Common myeloid progenitor, CD34-positive (primary cell): ENCODE data around the gene GFER.
"Not testable (repeated sequence)": the region's sequence is repeated elsewhere in the genome, so short reads cannot be mapped to it uniquely, and the experiment has no call there.

Source experiments
- CTCF ChIA-PET: fragments of 350-600 bp; sonication (Branson Sonifier 250); formaldehyde crosslinking; loops from one replicate; lab custom pipeline; 2021; ENCODE audit warnings: antibody characterized with exemption; lab: Charles Lee
- POLR2A ChIA-PET: fragments of 350-600 bp; sonication (Branson Sonifier 250); formaldehyde crosslinking; loops from one replicate; lab custom pipeline; 2021; ENCODE audit warnings: antibody characterized with exemption; lab: Charles Lee
- DNase-seq, 3 donors: peaks; one replicate each; pipeline versions ENCODE4 v3.0.0 to v3.0.0-alpha.2; 2013
- H3K27ac ChIP-seq, 2 experiments: 1 replicate in 1 of 2; 2 replicates in 1 of 2; pipeline ENCODE4 v1.7.0; 2013; ENCODE audit warnings: inconsistent platforms in 2 of 2, low read length in 2 of 2, mild to moderate bottlenecking in 2 of 2, low read depth in 1 of 2, moderate library complexity in 1 of 2; ENCODE audit not compliant: severe bottlenecking in 2 of 2, insufficient read depth in 1 of 2, poor library complexity in 1 of 2
- H3K27me3 ChIP-seq, 5 experiments: replicated peaks in 2 of 5; 1 replicate in 3 of 5; 2 replicates in 2 of 5; pipeline versions ENCODE4 v1.6.1 to v1.7.0; 2013; ENCODE audit warnings: low read length in 4 of 5, mild to moderate bottlenecking in 2 of 5, moderate library complexity in 2 of 5, inconsistent platforms in 1 of 5; ENCODE audit not compliant: insufficient read depth in 5 of 5, control insufficient read depth in 4 of 5
- H3K36me3 ChIP-seq, 4 experiments: 1 replicate in 2 of 4; 2 replicates in 2 of 4; pipeline versions ENCODE4 v1.6.1 to v1.7.0; 2013; ENCODE audit warnings: low read length in 3 of 4, control low read depth in 1 of 4, mild to moderate bottlenecking in 1 of 4; ENCODE audit not compliant: control insufficient read depth in 4 of 4, insufficient read depth in 4 of 4
- H3K4me1 ChIP-seq, 4 experiments: 1 replicate in 3 of 4; 2 replicates in 1 of 4; pipeline versions ENCODE4 v1.6.1 to v1.7.1; 2013; ENCODE audit warnings: low read length in 3 of 4, mild to moderate bottlenecking in 3 of 4, control low read depth in 1 of 4, inconsistent platforms in 1 of 4, moderate library complexity in 1 of 4; ENCODE audit not compliant: control insufficient read depth in 4 of 4, insufficient read depth in 4 of 4; ENCODE audit errors: control extremely low read depth in 1 of 4
- H3K4me3 ChIP-seq, 7 experiments: 1 replicate in 4 of 7; 2 replicates in 3 of 7; pipeline versions ENCODE4 v1.5.1 to v1.7.0; 2013; ENCODE audit warnings: mild to moderate bottlenecking in 7 of 7, low read length in 6 of 7, moderate library complexity in 6 of 7, inconsistent platforms in 2 of 7, low read depth in 2 of 7, control low read depth in 1 of 7; ENCODE audit not compliant: insufficient read depth in 4 of 7, control insufficient read depth in 1 of 7; ENCODE audit errors: extremely low read depth in 1 of 7
- H3K9me3 ChIP-seq, 5 experiments: 1 replicate in 4 of 5; 2 replicates in 1 of 5; pipeline versions ENCODE4 v1.6.1 to v1.7.1; 2013; ENCODE audit warnings: low read length in 4 of 5, mild to moderate bottlenecking in 2 of 5, inconsistent platforms in 1 of 5, low read depth in 1 of 5, moderate library complexity in 1 of 5; ENCODE audit not compliant: control insufficient read depth in 4 of 5, insufficient read depth in 2 of 5; ENCODE audit errors: control extremely low read depth in 1 of 5
- WGBS: methylation state at CpG from one replicate; pipeline ENCODE4 v1.1.5; 2013; ENCODE audit not compliant: insufficient coverage; 5-methylcytosine and 5-hydroxymethylcytosine counted together

GFER gene

GRCh38 chr16:1957434-1958142 lies 26.4 kb upstream of the GFER start:
- DNase-seq = not testable (repeated sequence)

GRCh38 chr16:1958143-1958491 lies 25.9 kb upstream of the GFER start:
- H3K4me1 ChIP-seq = peaks cover 0 to 38% (median 27%) of the 10 kb centered on the region in 4 experiments
- H3K27me3 ChIP-seq, H3K9me3 ChIP-seq, CTCF ChIA-PET, DNase-seq, H3K4me3 ChIP-seq, H3K27ac ChIP-seq: not testable (repeated sequence)
- POLR2A ChIA-PET = interaction anchor here (0.6 kb wide), 1 partner anchor 14 kb away, joined by 3 read pairs; the partner anchor contains the start of gene TBL3
- WGBS = 75% methylated on average over 20 of the region's 30 CpGs
- peaks cover 0 to 22% (median 19%) of the 10 kb centered on the region in 4 experiments for H3K36me3 ChIP-seq

More at GRCh38 chr16:1957434-1958142, 26.4 kb upstream of the GFER start:
- peaks cover 0 to 17% (median 14%) of the 10 kb centered on the region in 4 experiments for H3K36me3 ChIP-seq
- H3K9me3 ChIP-seq, H3K27me3 ChIP-seq, CTCF ChIA-PET, H3K4me3 ChIP-seq, H3K27ac ChIP-seq: not testable (repeated sequence)
- POLR2A ChIA-PET = interaction anchor here (0.6 kb wide), 1 partner anchor 14 kb away, joined by 3 read pairs; the partner anchor contains the start of gene TBL3
- peaks cover 0 to 33% (median 25%) of the 10 kb centered on the region in 4 experiments for H3K4me1 ChIP-seq
- 89% methylated on average over 15 of the region's 22 CpGs for WGBS

- whole genome bisulfite sequencing = 58% methylated on average over 11 of the region's 14 CpGs
- no peaks in the 10 kb centered on the region for H3K9me3 ChIP-seq
- no peak for DNase-seq
- ChIA-PET POLR2A (interaction anchor here (0.6 to 1.1 kb wide), 2 partner anchors 13 to 214 kb away, joined by 3 to 4 read pairs; partner anchors contain the start of gene TBL3), CTCF (interaction anchor here (0.6 kb wide), 1 partner anchor 31 kb away, joined by 3 read pairs; no protein-coding TSS in a partner anchor)
- no peak overlapping the region for H3K27ac ChIP-seq
- H3K4me3 ChIP-seq = peak overlapping the region in 4 of 7 experiments; percentile 69 to 90 (median 82)
- H3K27me3 ChIP-seq = peaks cover 0 to 7% (median 0%) of the 10 kb centered on the region in 5 experiments
- H3K4me1 ChIP-seq = peaks cover 0 to 45% (median 34%) of the 10 kb centered on the region in 4 experiments
- peaks cover 0 to 29% (median 22%) of the 10 kb centered on the region in 4 experiments for H3K36me3 ChIP-seq
These were observed 25.2 kb upstream of the GFER start for GRCh38 chr16:1958715-1959268.

GRCh38 chr16:1959269-1960039 lies 24.5 kb upstream of the GFER start, which contains the start of gene NDUFB10:
TSS of gene NDUFB10 (plus strand) at chr16:1959538. CDS start at chr16:1959625, 87 bp downstream.
- Histone ChIP-seq H3K4me3 (peak within 1 kb of the TSS; percentile 51 to 90 (median 81)), H3K36me3 (peaks cover 0 to 33% (median 23%) of the 10 kb centered on the region in 4 experiments), H3K27ac (peak within 1 kb of the TSS; percentile 54 to 84), H3K9me3 (no peaks in the 10 kb centered on the region), H3K4me1 (peaks cover 0 to 48% (median 38%) of the 10 kb centered on the region in 4 experiments), H3K27me3 (peaks cover 0 to 7% (median 0%) of the 10 kb centered on the region in 5 experiments)
- DNase-seq = peak; percentile 84 to 89 (median 87)
- under 1% methylated on average over 70 of the region's 79 CpGs for WGBS
- POLR2A ChIA-PET = interaction anchor here (0.6 to 1.1 kb wide), 2 partner anchors 12 to 213 kb away, joined by 3 to 4 read pairs; partner anchors contain the start of gene TBL3
- CTCF ChIA-PET = interaction anchor here (0.6 to 1.0 kb wide), 3 partner anchors 10 to 32 kb away, joined by 3 read pairs; no protein-coding TSS in a partner anchor

GRCh38 chr16:1960665-1961630 lies 23.0 kb upstream of the GFER start:
- POLR2A ChIA-PET = interaction anchor here (1.3 kb wide), 1 partner anchor 11 kb away, joined by 5 read pairs; the partner anchor contains the start of gene TBL3
- Histone ChIP-seq H3K4me3 (peak overlapping the region in 5 of 7 experiments; percentile 16 to 90 (median 82)), H3K36me3 (peaks cover 0 to 33% (median 23%) of the 10 kb centered on the region in 4 experiments), H3K27ac (peak overlapping the region in 1 of 2 experiments; percentile 84), H3K9me3 (no peaks in the 10 kb centered on the region), H3K4me1 (peaks cover 0 to 54% (median 47%) of the 10 kb centered on the region in 4 experiments), H3K27me3 (peaks cover 0 to 7% (median 0%) of the 10 kb centered on the region in 5 experiments)
- CTCF ChIA-PET = interaction anchor here (0.9 to 1.2 kb wide), 3 partner anchors 9 to 10 kb away, joined by 3 to 6 read pairs (median 3); no protein-coding TSS in a partner anchor
- DNase-seq = peak in 1 of 3 donors; percentile 32
- WGBS = 77% methylated on average over 19 of the region's 20 CpGs
